Tibial nerve (tissue), 4 donors: ENCODE data around the gene MAPK4. TPM values are rescaled to one million over a fixed set of nuclear protein-coding genes. Genes with fewer than 3 reads are reported as not detected.

ENCODE experiments used
- DNase-seq, 2 donors: peaks; one replicate each; pipeline ENCODE4 v3.0.0-alpha.2; 2019; ENCODE audit warnings: low spot score in 2 of 2
- H3K27ac ChIP-seq, 4 donors: fragments of 200-600 bp; sonication (generic) in 3 of 4; one replicate each; pipeline ENCODE4 v1.5.1; 2017 to 2019; ENCODE audit warnings: mild to moderate bottlenecking in 1 of 4
- H3K27me3 ChIP-seq, 2 donors: fragments of 200-600 bp; sonication (generic) in 1 of 2; one replicate each; pipeline versions ENCODE4 v1.5.1 to v1.6.0; 2017 to 2019
- H3K36me3 ChIP-seq, 3 donors: fragments of 200-600 bp; sonication (generic); one replicate each; pipeline ENCODE4 v1.5.1; 2018 to 2019
- H3K4me1 ChIP-seq, 4 donors: fragments of 200-600 bp; sonication (generic) in 3 of 4; one replicate each; pipeline ENCODE4 v1.5.1; 2017 to 2019
- H3K4me3 ChIP-seq, 4 donors: fragments of 200-600 bp; sonication (generic) in 3 of 4; one replicate each; pipeline ENCODE4 v1.5.1; 2017 to 2019; ENCODE audit warnings: mild to moderate bottlenecking in 1 of 4, moderate library complexity in 1 of 4
- H3K9me3 ChIP-seq, 4 donors: fragments of 200-600 bp; sonication (generic) in 3 of 4; one replicate each; pipeline ENCODE4 v1.5.1; 2017 to 2019
- EP300 ChIP-seq, 2 donors: sonication (generic); formaldehyde crosslinking; IDR thresholded peaks; one replicate each; pipeline ENCODE4 v1.6.1; 2017; ENCODE audit warnings: antibody characterized with exemption in 2 of 2, mild to moderate bottlenecking in 1 of 2
- POLR2A ChIP-seq, 2 donors: fragments of 450-650 bp; IDR thresholded peaks; one replicate each; pipeline ENCODE4 v1.6.1; 2017; ENCODE audit warnings: antibody characterized with exemption in 2 of 2, mild to moderate bottlenecking in 2 of 2, moderate library complexity in 2 of 2
- WGBS, 2 donors: methylation state at CpG; one replicate each; pipeline ENCODE4 v1.1.5; 2018; 5-methylcytosine and 5-hydroxymethylcytosine counted together
- total RNA-seq, 4 donors: library from RNA; depleted of rRNA; stranded (reverse); fragments of >200 nt; gene quantifications; one replicate each; pipeline ENCODE4 v1.1.0, GENCODE V29; 2016
- TF ChIP-seq, protein P1 (sequence below), 5 experiments: fragments of 200-600 bp in 3 of 5; fragments of 450-650 bp in 2 of 5; sonication (generic) in 3 of 5; IDR thresholded peaks; one replicate each; pipeline ENCODE4 v1.5.1; 2016 to 2019; ENCODE audit warnings: antibody characterized with exemption in 5 of 5, mild to moderate bottlenecking in 3 of 5, moderate library complexity in 2 of 5

The MAPK4 gene
- total RNA-seq, 4 donors from 2014 or later, result 1.4 to 10.8 (median 2.3) TPM

DNA sequence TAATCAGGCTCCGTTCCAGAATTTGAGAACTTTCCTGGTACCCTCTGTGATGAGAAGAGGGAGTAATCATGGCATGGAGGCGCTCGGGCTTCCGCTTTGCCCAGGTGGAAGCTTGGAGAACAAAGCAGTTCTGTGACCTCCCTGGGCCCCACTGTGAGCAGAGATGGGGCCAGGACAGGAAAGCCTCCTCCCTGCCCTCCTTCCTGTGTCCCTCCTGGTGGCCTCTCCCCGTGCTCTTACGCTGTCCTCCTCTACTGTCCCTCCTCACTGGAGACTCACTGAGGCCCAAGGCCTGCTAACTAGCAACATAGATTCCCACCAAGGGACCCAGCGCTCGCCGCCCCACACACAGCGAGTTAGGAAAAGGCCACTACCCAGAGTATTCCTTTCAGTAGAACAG is 119.8 kb downstream of the MAPK4 start:
- Histone ChIP-seq H3K36me3 (no peaks in the 10 kb centered on the region), H3K4me3 (no peak overlapping the region), H3K27ac (no peak overlapping the region), H3K4me1 (no peaks in the 10 kb centered on the region), H3K9me3 (no peaks in the 10 kb centered on the region), H3K27me3 (no peaks in the 10 kb centered on the region)
- DNase-seq, result no peak
- 88 to 98% methylated on average over 10 of the region's 10 CpGs for WGBS, 2 donors
- no peak for TF ChIP-seq EP300 (IDR thresholded peaks at IDR 0.05)
- TF ChIP-seq, protein P1, sequence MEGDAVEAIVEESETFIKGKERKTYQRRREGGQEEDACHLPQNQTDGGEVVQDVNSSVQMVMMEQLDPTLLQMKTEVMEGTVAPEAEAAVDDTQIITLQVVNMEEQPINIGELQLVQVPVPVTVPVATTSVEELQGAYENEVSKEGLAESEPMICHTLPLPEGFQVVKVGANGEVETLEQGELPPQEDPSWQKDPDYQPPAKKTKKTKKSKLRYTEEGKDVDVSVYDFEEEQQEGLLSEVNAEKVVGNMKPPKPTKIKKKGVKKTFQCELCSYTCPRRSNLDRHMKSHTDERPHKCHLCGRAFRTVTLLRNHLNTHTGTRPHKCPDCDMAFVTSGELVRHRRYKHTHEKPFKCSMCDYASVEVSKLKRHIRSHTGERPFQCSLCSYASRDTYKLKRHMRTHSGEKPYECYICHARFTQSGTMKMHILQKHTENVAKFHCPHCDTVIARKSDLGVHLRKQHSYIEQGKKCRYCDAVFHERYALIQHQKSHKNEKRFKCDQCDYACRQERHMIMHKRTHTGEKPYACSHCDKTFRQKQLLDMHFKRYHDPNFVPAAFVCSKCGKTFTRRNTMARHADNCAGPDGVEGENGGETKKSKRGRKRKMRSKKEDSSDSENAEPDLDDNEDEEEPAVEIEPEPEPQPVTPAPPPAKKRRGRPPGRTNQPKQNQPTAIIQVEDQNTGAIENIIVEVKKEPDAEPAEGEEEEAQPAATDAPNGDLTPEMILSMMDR (IDR thresholded peaks at IDR 0.05), result no peak
- TF ChIP-seq POLR2A (IDR thresholded peaks at IDR 0.05), result no peak

DNA sequence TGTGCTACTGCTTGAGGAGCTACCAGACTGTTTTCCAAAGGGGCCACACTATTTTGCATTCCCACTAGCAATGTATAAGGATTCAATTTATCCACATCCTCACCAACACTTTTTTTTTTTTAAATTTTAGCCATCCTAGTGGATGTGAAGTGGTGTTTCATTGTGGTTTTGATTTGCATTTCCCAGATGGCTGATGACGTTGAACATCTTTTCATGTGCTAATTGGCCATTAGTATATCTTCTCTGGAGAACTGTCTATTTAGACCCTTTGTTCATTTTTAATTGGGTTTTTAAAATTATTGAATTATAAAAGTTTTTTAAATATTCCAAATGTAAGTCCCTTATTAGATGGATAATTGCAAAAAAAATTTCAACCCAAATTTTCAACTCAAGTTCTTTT is 121.1 kb downstream of the MAPK4 start:
- DNase-seq, result no peak
- Histone ChIP-seq H3K27me3 (no peaks in the 10 kb centered on the region), H3K9me3 (no peaks in the 10 kb centered on the region), H3K4me3 (no peak overlapping the region), H3K36me3 (no peaks in the 10 kb centered on the region), H3K27ac (no peak overlapping the region), H3K4me1 (no peaks in the 10 kb centered on the region)
- 56 to 57% methylated on average over 1 of the region's 1 CpG for WGBS, 2 donors
- TF ChIP-seq POLR2A (IDR thresholded peaks at IDR 0.05), result no peak
- no peak for TF ChIP-seq EP300 (IDR thresholded peaks at IDR 0.05)
- TF ChIP-seq, protein P1 (IDR thresholded peaks at IDR 0.05), result no peak

DNA sequence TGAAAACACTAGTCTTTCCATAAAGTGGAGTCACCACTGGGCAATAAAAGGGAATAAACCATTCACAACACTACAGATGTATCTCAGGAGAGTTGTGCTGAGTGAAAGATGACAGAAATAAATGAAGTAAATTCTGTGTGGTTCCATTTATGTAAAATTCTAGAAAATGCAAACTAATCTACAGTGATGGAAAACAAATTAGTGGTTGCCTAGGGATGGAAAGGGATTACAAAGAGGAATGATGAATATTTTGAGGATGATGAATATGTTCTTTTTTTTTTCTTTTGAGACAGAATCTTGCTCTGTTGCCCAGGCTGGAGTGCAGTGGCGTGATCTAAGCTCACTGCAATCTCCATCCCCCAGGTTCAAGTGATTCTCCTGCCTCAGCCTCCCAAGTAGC is 123.0 kb downstream of the MAPK4 start:
- TF ChIP-seq EP300 (IDR thresholded peaks at IDR 0.05) (no peak), POLR2A (IDR thresholded peaks at IDR 0.05) (no peak)
- TF ChIP-seq, protein P1 (IDR thresholded peaks at IDR 0.05), result no peak
- no peak for DNase-seq
- 76 to 80% methylated on average over 1 of the region's 1 CpG for WGBS, 2 donors
- Histone ChIP-seq H3K4me1 (no peaks in the 10 kb centered on the region), H3K27ac (no peak overlapping the region), H3K4me3 (no peak overlapping the region), H3K9me3 (no peaks in the 10 kb centered on the region), H3K36me3 (no peaks in the 10 kb centered on the region), H3K27me3 (no peaks in the 10 kb centered on the region)

DNA sequence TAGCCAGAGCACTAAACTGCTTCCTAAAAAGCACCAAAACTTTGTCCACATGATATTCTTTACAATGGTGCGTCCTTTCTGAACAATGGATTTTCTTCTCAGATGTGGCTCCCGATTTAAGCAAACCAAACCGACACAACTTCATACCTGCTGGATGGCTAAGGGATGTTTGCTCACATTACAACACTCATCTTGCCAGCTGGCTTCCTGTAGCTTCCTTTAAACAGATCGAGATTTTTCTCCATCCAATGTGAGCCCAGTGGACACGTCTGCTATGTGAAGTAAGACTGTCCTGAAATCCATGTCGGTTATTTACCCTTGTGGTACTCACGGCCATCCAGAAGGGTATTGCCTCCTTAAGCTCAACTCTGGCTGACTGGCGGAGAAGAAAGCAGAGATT is 126.5 kb downstream of the MAPK4 start:
- Histone ChIP-seq H3K36me3 (no peaks in the 10 kb centered on the region), H3K4me1 (no peaks in the 10 kb centered on the region), H3K27ac (no peak overlapping the region), H3K4me3 (no peak overlapping the region), H3K27me3 (no peaks in the 10 kb centered on the region), H3K9me3 (no peaks in the 10 kb centered on the region)
- DNase-seq, result no peak
- TF ChIP-seq EP300 (IDR thresholded peaks at IDR 0.05), result no peak
- TF ChIP-seq POLR2A (IDR thresholded peaks at IDR 0.05), result no peak
- TF ChIP-seq, protein P1 (IDR thresholded peaks at IDR 0.05), result no peak
- WGBS, 2 donors, result 77 to 79% methylated on average over 8 of the region's 8 CpGs

DNA sequence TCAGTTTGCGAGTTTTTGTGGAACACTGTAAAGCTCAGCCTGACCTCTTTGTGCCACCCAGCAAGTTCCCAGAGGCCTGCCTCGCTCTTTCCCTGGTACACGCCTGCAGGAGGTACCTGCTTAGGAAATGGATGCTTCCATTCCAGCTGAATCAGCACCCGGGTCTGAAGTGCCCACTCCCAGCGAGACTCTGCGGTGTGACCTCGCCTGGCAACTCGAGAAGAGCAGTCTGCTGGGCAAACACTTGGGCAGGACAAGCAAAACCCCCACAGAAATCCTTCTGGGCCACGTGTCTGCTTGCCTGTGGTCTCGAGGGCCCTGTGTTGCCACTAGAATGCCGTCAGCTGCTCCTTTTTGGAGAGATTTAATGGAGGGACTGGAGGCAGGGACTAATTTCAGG is 127.6 kb downstream of the MAPK4 start:
- H3K36me3 ChIP-seq, result no peaks in the 10 kb centered on the region
- no peak overlapping the region for H3K4me3 ChIP-seq
- DNase-seq, result no peak
- 78 to 81% methylated on average over 11 of the region's 11 CpGs for WGBS, 2 donors
- H3K27ac ChIP-seq, result no peak overlapping the region
- H3K4me1 ChIP-seq, result no peaks in the 10 kb centered on the region
- TF ChIP-seq EP300 (IDR thresholded peaks at IDR 0.05) (no peak), POLR2A (IDR thresholded peaks at IDR 0.05) (no peak)
- TF ChIP-seq, protein P1 (IDR thresholded peaks at IDR 0.05), result no peak
- no peaks in the 10 kb centered on the region for H3K27me3 ChIP-seq
- H3K9me3 ChIP-seq, result no peaks in the 10 kb centered on the region
